ENCODE data around the gene PSMA4. TPM values are rescaled to one million over a fixed set of nuclear protein-coding genes. Genes with fewer than 3 reads are reported as not detected.
"Not testable (repeated sequence)": the region's sequence is repeated elsewhere in the genome, so short reads cannot be mapped to it uniquely, and the experiment has no call there.

The PSMA4 gene
- total RNA-seq: 100 to 1,000 TPM; 181 to 183 TPM

- ATAC-seq (ENCODE audit: low read depth) (peak; percentile 82), DNase-seq (peak; percentile 97)
- Mint-ChIP-seq H3K4me3 (peak within 1 kb of the TSS; percentile 93), H3K27me3 (no peaks in the 10 kb centered on the region), H3K9me3 (no peaks in the 10 kb centered on the region), H3K27ac (peak within 1 kb of the TSS; percentile 97), H3K36me3 (peaks cover 21% of the 10 kb centered on the region), H3K4me1 (peaks cover 28% of the 10 kb centered on the region)
- POLR2A ChIA-PET: interaction anchor here (0.8 to 2.9 kb wide), 11 partner anchors 9 to 333 kb away, joined by 3 to 27 read pairs (median 7); partner anchors contain the start of genes CHRNA5, DNAJA4, HYKK and IREB2
Measured at GRCh38 chr15:78540141-78540870, at the start of gene PSMA4. Gene PSMA4, plus strand, starts transcription at chr15:78540444. Its CDS starts 1,484 bp downstream, at chr15:78541928.

GRCh38 chr15:78492872-78493271 lies 47.4 kb upstream of the PSMA4 start:
- no peaks in the 10 kb centered on the region for H3K27me3 Mint-ChIP-seq
- H3K4me1 Mint-ChIP-seq: no peaks in the 10 kb centered on the region
- peaks cover 22% of the 10 kb centered on the region for H3K36me3 Mint-ChIP-seq
- POLR2A ChIA-PET: no interaction called here
- H3K27ac Mint-ChIP-seq: peak overlapping the region; percentile 6
- H3K9me3 Mint-ChIP-seq: no peaks in the 10 kb centered on the region
- ATAC-seq (ENCODE audit: low read depth): no peak
- no peak for DNase-seq
- H3K4me3 Mint-ChIP-seq: no peak overlapping the region

DNA sequence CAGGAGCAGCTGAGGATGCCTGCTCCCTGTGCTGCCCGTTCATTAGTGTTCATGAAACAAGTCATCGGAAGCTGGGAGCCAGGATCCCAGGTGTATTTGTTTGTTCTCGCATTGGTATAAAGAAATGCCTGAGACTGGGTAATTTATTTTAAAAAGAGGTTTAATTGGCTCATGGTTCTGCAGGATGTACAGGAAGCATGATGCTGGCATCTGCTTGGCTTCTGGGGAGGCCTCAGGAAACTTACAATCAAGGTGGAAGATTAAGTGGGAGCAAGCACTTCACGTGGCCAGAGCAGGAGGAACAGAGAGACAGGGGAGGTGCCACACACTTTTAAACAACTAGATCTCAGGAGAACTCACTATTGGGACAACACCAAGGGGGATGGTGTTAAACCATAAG lies 38.4 kb upstream of the PSMA4 start:
- ATAC-seq (ENCODE audit: low read depth) (no peak), DNase-seq (no peak)
- POLR2A ChIA-PET: no interaction called here
- H3K9me3 Mint-ChIP-seq: no peaks in the 10 kb centered on the region
- no peak overlapping the region for H3K4me3 Mint-ChIP-seq
- H3K4me1 Mint-ChIP-seq: peaks cover 3% of the 10 kb centered on the region
- peaks cover 20% of the 10 kb centered on the region for H3K36me3 Mint-ChIP-seq
- no peaks in the 10 kb centered on the region for H3K27me3 Mint-ChIP-seq
- H3K27ac Mint-ChIP-seq: no peak overlapping the region

DNA sequence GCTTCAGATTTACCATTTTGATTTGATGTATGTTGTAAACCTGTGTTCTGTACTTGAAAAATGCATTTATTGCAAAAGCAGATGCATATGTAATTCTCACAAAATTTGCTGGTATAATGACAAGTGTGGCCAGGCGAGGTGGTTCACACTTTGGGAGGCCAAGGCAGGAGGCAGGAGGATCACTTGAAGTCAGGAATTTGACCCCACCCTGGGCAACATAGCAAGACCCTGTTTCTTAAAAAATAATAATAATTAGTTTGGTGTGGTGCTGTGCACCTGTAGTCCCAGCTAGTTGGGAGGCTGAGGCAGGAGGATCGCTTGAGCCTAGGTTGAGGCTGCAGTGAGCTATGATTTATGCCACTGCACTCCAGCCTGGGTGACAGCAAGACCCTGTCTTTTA lies 37.6 kb upstream of the PSMA4 start:
- Mint-ChIP-seq H3K27me3 (no peaks in the 10 kb centered on the region), H3K9me3 (no peaks in the 10 kb centered on the region), H3K4me3 (no peak overlapping the region), H3K27ac (no peak overlapping the region), H3K4me1 (peaks cover 4% of the 10 kb centered on the region), H3K36me3 (peaks cover 17% of the 10 kb centered on the region)
- ATAC-seq (ENCODE audit: low read depth) (no peak), DNase-seq (no peak)
- POLR2A ChIA-PET: interaction anchor here (1.2 kb wide), 1 partner anchor 38 kb away, joined by 3 read pairs; the partner anchor contains the start of gene PSMA4

GRCh38 chr15:78506971-78507830 lies 33.0 kb upstream of the PSMA4 start, which contains the start of gene HYKK:
Gene HYKK, plus strand, starts transcription at chr15:78507577. Its CDS starts 5,512 bp downstream, at chr15:78513089.
- H3K4me3 Mint-ChIP-seq: peak within 1 kb of the TSS; percentile 96
- H3K27ac Mint-ChIP-seq: peak within 1 kb of the TSS; percentile 56
- peak; percentile 75 for DNase-seq
- H3K4me1 Mint-ChIP-seq: peaks cover 15% of the 10 kb centered on the region
- POLR2A ChIA-PET: interaction anchor here (1.3 to 2.4 kb wide), 2 partner anchors 34 to 58 kb away, joined by 4 to 12 read pairs; partner anchors contain the start of genes CHRNA5 and PSMA4
- peaks cover under 1% of the 10 kb centered on the region for H3K36me3 Mint-ChIP-seq
- ATAC-seq (ENCODE audit: low read depth): peak; percentile 89
- no peaks in the 10 kb centered on the region for H3K9me3 Mint-ChIP-seq
- peaks cover 14% of the 10 kb centered on the region for H3K27me3 Mint-ChIP-seq

- Mint-ChIP-seq H3K9me3 (no peaks in the 10 kb centered on the region), H3K27ac (no peak overlapping the region), H3K4me3 (peak overlapping the region; percentile 96), H3K27me3 (peaks cover 14% of the 10 kb centered on the region), H3K36me3 (no peaks in the 10 kb centered on the region), H3K4me1 (peaks cover 15% of the 10 kb centered on the region)
- DNase-seq (no peak), ATAC-seq (ENCODE audit: low read depth) (peak; percentile 44)
- POLR2A ChIA-PET: interaction anchor here (1.3 to 2.4 kb wide), 2 partner anchors 33 to 57 kb away, joined by 4 to 12 read pairs; partner anchors contain the start of genes CHRNA5 and PSMA4
Measured at GRCh38 chr15:78507831-78508160, 32.4 kb upstream of the PSMA4 start.

DNA sequence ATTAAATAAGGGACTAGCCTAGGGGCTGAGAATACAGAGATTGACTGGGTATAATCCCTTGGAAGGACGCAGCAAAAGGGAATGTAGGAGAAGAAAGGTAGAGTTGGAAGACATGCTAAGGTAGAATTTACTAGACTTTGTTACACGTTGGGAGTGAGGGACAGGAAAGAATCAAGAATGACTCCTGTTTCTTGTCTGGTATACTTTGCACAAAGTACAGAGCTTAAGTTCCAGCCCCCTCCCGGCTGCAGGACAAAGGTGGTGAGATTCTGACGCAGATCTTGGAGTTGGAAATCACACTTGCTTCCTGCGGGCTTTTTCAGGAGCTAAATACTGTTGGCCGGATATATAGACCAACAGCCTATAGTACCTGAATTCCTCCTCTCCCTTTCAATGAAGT lies 32.0 kb upstream of the PSMA4 start:
- Mint-ChIP-seq H3K9me3 (no peaks in the 10 kb centered on the region), H3K27ac (no peak overlapping the region), H3K4me3 (peak overlapping the region; percentile 96), H3K27me3 (peaks cover 14% of the 10 kb centered on the region), H3K4me1 (peaks cover 15% of the 10 kb centered on the region), H3K36me3 (no peaks in the 10 kb centered on the region)
- DNase-seq (no peak), ATAC-seq (ENCODE audit: low read depth) (no peak)
- POLR2A ChIA-PET: interaction anchor here (1.3 to 2.4 kb wide), 2 partner anchors 32 to 57 kb away, joined by 4 to 12 read pairs; partner anchors contain the start of genes CHRNA5 and PSMA4

DNA sequence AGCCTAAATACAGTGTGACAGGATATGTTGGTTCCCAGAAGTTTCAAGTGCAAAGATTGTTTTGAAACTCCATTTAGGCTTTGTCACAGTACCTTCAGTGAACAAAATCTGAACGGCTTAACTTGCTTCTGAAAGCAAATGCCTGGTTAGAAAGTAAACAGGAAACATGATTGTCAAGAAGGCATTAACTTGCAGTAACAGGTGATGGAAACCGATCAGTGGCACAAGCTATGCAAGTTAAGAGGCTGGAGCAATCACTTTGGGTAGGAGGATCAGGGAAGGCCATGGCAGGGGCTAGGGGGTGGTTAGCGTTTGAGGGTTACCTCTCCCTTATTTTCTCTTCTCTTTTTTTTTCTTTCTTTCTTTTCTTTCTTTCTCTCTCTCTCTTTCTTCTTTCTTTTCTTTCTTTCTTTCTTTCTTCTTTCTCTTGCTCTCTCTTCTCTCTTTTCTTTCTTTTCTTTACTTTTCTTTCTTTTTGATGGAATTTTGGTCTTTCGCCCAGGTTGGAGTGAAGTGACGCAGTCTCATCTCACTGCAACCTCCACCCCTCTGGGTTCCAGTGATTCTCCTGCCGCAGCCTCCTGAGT lies 30.4 kb upstream of the PSMA4 start:
- no peak for DNase-seq
- no peak overlapping the region for H3K4me3 Mint-ChIP-seq
- no peak for ATAC-seq (ENCODE audit: low read depth)

GRCh38 chr15:78520035-78520434 lies 20.2 kb upstream of the PSMA4 start:
- H3K27me3 Mint-ChIP-seq; H3K4me1 Mint-ChIP-seq; ATAC-seq (ENCODE audit: low read depth); DNase-seq; H3K4me3 Mint-ChIP-seq; POLR2A ChIA-PET; H3K9me3 Mint-ChIP-seq; H3K27ac Mint-ChIP-seq; H3K36me3 Mint-ChIP-seq: not testable (repeated sequence)

More for the DNA sequence above, 30.4 kb upstream of the PSMA4 start:
- POLR2A ChIA-PET: no interaction called here
- peaks cover 15% of the 10 kb centered on the region for H3K4me1 Mint-ChIP-seq
- H3K27ac Mint-ChIP-seq: no peak overlapping the region
- no peaks in the 10 kb centered on the region for H3K36me3 Mint-ChIP-seq
- H3K27me3 Mint-ChIP-seq: peaks cover 14% of the 10 kb centered on the region
- no peaks in the 10 kb centered on the region for H3K9me3 Mint-ChIP-seq

- POLR2A ChIA-PET: no interaction called here
- H3K4me3 Mint-ChIP-seq: no peak overlapping the region
- H3K36me3 Mint-ChIP-seq: no peaks in the 10 kb centered on the region
- no peak overlapping the region for H3K27ac Mint-ChIP-seq
- H3K4me1 Mint-ChIP-seq: no peaks in the 10 kb centered on the region
- DNase-seq: no peak
- no peak for ATAC-seq (ENCODE audit: low read depth)
- H3K9me3 Mint-ChIP-seq: no peaks in the 10 kb centered on the region
- H3K27me3 Mint-ChIP-seq: no peaks in the 10 kb centered on the region
Measured at GRCh38 chr15:78524230-78524629, 16.0 kb upstream of the PSMA4 start.

GRCh38 chr15:78527325-78527724 lies 12.9 kb upstream of the PSMA4 start:
- Mint-ChIP-seq H3K9me3 (no peaks in the 10 kb centered on the region), H3K4me3 (no peak overlapping the region), H3K27ac (no peak overlapping the region), H3K36me3 (no peaks in the 10 kb centered on the region), H3K27me3 (no peaks in the 10 kb centered on the region), H3K4me1 (no peaks in the 10 kb centered on the region)
- no peak for DNase-seq
- POLR2A ChIA-PET: no interaction called here
- ATAC-seq (ENCODE audit: low read depth): no peak

DNA sequence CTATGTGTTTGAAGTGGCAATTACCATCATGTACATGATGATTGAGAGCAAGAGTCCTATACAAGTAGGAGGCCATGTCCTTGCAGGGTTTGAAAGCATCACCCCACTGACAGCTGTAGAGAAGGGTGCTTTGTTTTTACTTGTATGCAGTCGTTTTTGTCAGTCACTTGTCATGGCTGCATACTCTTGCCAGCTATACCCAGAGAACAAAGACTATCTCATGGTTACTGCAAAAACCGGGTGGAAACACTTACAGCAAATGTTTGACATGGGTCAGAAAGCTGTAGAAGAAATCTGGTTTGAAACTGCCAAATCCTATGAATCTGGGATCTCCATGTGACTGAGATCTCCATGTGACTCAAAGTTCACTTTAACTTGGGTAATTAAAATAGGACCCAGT lies 6.9 kb upstream of the PSMA4 start:
- Mint-ChIP-seq H3K27ac (no peak overlapping the region), H3K36me3 (peaks cover 2% of the 10 kb centered on the region), H3K4me3 (no peak overlapping the region), H3K4me1 (peaks cover 2% of the 10 kb centered on the region), H3K27me3 (no peaks in the 10 kb centered on the region), H3K9me3 (no peaks in the 10 kb centered on the region)
- no peak for ATAC-seq (ENCODE audit: low read depth)
- POLR2A ChIA-PET: interaction anchor here (0.6 kb wide), 1 partner anchor 18 kb away, joined by 3 read pairs; no protein-coding TSS in a partner anchor
- no peak for DNase-seq

GRCh38 chr15:78536134-78536533 lies 4.1 kb upstream of the PSMA4 start:
- Mint-ChIP-seq H3K4me1 (peaks cover 12% of the 10 kb centered on the region), H3K27me3 (no peaks in the 10 kb centered on the region), H3K27ac (no peak overlapping the region), H3K36me3 (peaks cover 6% of the 10 kb centered on the region), H3K9me3 (no peaks in the 10 kb centered on the region), H3K4me3 (no peak overlapping the region)
- POLR2A ChIA-PET: no interaction called here
- DNase-seq (no peak), ATAC-seq (ENCODE audit: low read depth) (no peak)
